Activated CD4-positive, alpha-beta T cell treated with anti-CD3 and anti-CD28 coated beads, Interleukin-2, amount 50 U/mL, for 24 hours (primary cell): ENCODE data around the gene MVD.
A peak's percentile ranks its signal among the peaks of the same experiment; 100 is the strongest.

ENCODE experiments used
- DNase-seq, 2 donors: peaks; one replicate each; pipeline ENCODE4 v3.0.0-alpha.2; 2020; ENCODE audit warnings: low read depth in 1 of 2, low spot score in 1 of 2

Gene MVD

DNA sequence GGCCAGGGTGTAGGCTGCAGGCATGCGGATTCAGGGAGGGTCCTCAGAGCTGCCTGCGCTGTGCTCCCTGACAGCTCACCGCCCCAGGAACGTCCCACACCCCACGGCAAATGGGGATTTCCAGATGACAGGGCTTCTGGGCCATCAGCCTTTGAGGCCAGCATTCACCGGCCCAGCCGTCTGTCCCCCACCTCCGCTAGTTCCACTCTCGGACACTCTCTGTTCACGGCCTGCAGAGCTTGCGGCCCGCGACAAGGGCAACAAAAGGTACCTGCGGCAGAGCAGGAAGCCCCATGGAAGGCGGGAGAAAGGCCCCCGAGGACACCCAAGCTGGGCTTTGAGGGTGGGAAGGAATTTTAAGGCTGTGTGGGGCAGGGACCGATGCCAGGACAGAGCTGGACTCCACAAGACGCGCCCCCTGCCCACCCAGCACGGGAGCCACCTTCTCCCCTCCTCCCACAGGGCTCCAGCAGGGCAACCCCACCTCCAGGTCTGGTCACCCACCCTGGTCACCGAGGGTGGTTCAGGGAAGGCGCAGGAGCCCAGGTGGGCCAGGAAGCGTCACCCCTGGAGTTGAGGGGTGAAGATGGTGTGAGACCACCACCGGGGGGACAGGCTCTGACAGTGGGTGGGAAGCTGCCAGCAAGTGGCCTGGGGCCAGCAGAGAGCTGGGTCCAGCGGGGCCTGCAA lies 6.5 kb downstream of the MVD start:
- DNase-seq = no peak

DNA sequence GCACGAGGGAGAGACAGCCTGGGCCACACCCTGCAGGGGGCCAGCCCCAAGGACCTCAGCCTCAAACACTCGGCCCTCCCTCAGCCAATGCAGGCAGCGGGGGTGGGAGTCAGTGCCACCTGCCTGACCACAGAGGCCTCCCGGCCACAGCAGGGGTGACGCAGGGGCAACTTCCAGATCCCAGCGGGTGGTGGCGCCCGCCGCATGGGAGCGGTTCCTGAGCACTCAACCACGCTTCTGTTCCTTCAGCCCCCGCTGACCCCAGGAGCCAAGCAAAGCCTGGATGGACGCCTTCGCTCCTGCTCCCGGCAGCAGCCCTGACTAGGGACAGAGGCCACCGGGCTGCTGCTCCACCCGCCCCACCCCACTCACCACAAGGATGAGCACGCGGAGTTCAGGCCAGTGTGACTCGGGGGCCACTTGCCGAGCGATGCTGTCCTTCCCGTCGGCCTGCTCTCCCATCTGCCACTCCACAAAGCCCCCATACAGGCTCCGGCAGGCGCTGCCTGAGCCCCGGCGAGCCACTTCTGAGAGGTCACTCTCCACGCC lies 7.1 kb downstream of the MVD start:
- DNase-seq = no peak

DNA sequence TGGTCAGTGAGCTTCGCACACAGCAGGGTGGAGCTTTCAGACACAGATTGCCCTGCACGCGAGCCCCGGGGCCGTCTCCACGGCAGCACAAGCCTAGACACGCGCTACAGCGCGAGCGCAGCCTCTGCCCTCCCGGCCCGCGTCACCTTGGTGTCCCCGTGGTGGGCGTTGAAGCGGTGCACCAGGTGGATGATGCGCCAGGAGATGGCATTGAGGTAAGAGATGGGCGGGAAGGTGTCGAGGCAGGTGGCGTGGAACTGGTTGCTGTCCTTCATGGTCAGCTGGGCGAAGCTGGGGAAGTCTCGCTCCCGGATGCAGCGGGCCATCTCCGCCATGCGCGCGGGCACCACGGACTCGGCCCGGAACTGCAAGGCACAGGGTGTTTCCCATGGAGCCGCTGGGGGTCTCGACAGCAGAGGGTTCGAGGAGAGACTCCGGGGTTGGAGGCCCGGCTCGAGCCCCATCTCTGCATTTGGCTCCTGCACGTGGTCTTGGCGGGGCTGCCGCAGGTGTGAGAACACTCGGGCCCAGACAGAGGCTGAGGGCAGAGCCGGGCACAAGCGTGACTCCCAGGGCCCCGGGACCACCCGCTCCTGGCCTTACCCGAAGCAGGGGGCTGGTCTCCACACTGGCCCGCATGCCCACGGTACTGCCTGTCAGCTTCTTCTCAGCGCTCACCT lies 7.7 kb downstream of the MVD start:
- DNase-seq = no peak

DNA sequence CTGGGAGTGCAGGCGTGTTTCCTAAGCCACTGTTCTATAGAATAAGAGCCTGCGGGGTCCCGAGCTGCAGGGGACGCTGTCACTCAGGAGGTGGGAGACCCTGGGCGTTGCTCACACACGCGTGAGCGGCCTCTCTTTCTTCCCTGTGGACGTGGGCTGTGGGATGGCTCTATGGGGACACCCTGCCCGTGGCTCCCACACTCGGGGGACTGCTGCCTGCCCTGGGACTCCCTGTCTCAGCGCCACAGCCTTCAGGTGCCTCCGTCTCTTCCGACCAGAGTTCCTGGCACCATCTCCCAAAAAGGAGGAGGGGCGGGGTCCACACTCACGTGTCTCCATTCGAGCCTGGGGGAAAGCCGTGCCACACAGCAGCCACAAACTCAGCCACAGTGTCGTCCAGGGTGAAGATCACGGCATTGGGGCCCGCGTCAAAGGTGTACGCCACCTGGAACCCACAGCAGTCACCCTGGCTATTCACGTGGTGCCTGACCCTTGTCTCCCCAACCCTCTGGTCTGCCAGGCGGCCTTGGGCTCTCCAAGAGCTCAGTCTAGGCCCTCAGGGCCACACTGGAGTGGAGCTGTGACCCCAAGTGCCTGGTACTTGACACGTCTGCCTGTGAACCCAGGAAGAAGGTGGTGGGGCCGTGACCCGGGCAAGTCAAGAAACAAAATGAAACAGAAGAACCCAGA lies 8.4 kb downstream of the MVD start:
- no peak for DNase-seq

DNA sequence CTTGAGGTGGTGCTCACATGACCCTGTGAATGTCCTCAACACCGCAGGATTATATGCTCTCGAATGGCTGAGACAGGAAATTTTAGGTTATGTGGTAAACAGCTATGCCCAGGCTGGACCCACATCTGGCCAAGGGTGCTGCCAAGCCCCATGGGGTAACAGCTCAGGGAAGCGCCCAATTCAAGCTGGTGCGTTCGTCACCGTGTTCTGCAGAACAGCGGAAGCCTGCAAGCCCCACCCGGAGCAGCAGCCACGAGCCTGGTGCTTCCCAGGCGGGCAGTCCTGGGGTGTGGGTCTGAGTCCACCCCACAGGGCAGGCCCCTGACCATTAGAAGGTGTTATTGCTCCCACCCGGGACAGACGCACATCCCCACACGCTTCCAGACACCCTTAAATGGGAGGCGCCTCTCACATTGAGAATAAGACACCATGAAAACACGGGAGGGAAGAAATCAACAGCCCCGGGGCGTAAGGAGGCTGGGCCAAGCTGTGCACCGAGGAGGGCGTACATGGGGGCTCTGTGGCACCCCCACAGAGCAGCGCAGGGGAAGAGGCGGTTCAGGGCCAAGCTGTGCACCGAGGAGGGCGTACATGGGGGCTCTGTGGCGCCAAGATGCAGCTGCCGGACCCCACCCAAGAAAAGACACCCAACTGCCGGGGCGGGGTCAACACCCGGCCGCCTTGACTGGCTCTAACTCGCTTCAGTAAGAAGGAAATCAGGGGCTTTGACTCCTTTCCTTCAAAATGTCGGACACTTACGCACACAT lies 9.1 kb downstream of the MVD start:
- no peak for DNase-seq

DNA sequence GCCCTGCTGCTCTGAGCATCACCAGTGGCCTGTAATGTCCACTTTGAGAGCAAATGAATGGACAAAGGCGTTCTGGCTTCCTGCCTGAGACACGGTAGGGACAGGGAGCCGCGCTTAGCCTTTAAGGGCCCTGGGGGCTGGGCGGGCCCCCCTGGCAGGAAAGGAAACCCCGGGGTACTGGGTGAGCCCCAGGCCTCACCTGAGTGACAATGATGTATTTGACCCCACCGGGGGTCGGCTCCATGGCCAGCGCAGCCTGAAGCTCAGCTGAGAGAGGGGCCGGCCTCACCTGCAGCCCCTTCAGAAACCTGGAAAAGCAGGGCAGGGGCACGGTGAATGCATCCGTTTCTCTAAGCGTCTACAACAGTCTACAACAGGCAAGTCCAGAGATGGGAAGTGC lies 9.8 kb downstream of the MVD start:
- no peak for DNase-seq

DNA sequence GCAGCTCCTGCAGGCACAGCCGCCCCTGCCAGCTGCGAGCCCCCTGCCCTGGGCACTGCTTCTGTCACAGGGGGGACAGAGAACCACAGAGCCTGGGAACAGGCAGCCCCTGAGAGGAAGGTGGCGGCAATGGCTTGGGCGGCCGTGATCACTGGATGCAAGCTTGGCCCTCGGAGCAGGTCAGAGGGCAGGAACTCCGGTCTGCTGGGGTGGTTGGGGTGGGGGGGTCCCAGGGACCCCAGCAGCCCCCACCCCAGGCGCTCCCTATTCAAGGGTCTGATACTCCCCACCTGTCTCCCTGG lies 10.2 kb downstream of the MVD start:
- no peak for DNase-seq

DNA sequence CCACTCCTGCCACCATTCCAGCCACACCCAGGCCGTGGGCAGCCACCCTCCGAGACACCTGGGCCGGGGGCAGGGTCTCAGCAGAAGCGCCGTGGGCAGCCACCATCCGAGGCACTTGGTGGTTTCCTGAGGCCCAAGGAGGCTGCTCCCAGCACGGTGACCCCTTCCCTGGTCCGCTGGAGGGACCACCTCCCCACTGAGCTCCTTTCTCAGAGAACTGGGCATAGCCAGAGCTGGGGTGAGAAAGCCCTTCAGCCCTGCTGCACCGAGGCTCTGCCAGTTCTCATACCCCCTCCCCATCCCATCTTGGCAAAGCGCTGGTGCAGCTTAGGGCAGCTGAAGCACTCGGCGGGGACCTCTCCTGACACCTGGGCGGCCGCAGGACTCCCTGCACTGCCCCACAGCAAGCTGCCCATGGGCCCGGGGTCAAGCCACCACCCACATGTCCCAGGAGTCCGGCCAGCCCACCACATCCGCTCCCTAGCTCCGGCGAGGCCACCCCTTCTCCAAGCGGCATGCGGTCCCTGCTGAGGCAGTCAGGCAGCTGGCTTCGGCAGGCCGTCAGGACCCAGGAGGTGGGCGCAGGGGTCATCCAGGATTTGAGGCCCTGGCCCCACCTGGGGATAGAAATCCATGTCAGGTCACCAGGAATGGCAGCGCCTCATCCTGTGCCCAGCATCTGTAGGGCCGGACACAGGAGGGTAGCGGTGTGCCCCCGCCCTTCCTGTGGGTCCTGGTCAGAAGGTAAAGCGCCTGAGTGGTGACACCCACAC lies 10.7 kb downstream of the MVD start:
- no peak for DNase-seq

DNA sequence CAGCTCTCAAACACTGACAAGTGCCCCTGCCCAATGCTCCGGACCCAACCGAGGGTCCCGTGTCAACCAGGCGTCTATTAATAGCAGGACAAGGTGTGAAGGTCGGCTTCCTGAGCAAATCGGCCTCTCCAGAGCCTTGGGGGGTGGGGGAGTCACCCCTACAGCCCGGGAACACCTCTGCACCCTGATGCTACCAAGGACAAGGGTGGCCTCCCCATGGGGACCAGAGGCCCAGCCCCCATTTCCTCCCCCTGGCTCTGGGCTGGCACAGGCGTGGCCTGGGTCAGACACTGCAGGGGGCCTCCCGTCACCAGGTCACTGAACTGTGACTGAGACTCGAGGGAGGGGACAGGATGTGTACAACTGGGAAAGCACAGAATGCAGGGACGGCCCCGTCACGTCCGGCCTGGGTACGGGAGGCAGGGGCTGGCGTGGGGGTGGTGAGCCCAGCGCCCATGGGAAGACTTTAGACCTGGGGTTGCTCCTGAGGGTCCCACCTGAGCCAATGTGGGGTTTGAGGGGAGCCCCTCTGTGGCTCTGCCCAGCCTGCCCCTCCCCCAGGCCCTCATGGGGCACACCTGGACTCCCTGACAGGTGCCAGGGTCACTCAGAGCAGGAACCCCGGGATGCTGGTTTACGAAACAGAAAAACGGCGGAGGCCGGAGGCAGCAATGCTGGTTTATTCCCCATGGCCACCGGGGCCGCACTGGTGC lies 11.5 kb downstream of the MVD start:
- DNase-seq = peak; percentile 52 to 69

DNA sequence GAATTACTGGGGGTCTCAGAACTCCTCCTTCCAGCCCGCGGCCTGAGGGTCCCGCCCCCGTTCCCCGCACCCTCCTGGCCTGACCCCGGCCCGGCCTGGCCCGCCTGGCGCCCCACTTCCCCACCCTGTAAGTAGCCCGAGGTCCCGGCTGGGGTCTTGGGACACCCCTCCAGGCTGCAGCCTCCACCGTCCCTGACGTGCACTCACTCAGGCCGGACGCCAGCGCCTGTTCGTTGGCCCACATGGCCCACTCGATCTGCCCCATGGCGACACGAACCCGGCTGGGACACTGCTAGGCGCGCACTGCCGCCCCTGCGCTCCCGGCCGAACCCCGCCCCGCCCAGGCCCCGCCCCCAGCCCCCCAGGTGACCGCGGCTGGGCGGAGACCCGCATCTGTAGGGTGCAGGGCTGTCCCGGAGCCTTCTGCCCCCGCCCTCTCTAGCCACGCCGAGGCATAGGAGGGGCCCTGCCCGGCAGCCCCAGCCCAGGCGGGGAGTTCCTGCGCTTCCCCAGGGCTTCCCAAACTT lies 12.1 kb downstream of the MVD start, which contains the start of gene CYBA:
Gene CYBA (minus strand): TSS at position 305 of the 527 bp plus-strand sequence. CDS start 40 bp downstream, at position 265.
- DNase-seq = peak; percentile 56 to 65

DNA sequence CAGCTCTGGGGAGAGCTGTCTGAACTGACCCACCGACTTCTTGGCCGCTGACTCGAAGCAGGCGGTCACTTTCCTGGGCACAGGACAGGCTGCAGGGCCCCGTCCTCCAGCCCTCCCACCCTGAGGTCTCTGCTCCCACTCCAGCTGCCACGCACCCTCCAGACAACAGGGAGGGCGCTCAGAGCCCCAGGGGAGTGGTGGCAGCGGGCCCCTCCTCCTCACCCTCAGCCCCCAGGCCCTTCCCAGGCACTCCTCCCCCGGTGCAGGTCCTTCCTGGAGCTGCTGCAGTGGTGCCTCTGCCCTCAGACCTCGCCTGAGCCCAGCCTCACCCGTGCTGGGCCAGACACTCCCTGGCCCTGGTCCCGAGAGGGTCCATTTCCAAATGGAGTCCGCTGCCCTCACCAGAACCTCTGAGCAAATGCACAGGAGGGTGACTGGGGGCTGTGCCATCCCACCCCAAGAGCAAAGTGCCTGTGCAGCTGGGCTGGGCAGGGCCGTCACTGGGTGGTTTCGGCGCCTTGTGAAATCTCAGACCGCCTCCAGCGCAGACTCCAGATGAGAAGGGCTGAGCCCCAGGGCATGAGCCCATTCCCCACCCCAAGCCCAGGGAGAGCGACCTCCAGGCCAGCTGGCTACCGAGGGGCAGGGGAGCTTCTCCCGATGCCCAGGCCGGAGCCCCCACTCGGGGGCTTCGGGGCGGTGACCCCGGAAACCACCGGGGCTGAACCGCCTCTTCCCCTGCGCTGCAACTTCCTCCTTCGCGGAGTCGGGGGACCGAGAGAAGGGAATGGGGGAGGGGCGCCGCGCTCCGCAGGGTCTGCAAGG lies 12.8 kb downstream of the MVD start:
- DNase-seq = no peak

DNA sequence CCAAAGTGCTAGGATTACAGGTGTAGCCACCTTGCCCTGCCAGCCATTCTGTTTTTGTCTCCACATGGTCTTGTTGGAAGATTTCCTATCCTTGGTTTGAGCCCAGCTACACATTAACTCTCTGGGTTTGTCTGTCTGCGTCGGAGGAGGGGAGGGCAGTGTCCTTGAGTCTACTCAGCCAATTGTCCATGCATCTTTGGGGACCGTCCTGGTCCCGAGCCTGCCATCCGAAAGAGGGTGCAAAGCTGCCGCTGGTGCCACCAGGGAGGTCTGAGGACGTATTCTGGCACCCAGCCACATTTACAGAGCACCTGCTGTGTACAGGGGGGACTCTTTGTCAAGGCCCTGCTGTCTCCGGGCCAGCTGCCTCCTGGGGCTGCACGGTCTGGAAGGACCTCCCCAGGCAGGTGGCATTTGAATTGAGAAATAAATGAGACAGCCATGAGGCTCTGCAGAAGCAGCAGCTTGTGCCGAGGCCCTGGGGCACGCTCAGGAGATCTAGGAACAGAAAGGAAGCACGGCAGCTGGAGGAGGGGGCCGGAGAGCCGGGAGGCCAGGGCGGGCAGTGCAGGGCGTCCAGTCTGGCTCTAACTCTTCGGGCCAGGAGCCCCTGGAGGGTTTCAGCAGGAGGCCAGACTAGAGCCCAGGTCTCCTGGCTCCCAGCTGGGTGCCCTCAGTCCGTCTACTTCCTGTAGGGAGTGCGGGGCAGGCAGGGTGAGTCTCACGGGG lies 13.5 kb downstream of the MVD start:
- no peak for DNase-seq

DNA sequence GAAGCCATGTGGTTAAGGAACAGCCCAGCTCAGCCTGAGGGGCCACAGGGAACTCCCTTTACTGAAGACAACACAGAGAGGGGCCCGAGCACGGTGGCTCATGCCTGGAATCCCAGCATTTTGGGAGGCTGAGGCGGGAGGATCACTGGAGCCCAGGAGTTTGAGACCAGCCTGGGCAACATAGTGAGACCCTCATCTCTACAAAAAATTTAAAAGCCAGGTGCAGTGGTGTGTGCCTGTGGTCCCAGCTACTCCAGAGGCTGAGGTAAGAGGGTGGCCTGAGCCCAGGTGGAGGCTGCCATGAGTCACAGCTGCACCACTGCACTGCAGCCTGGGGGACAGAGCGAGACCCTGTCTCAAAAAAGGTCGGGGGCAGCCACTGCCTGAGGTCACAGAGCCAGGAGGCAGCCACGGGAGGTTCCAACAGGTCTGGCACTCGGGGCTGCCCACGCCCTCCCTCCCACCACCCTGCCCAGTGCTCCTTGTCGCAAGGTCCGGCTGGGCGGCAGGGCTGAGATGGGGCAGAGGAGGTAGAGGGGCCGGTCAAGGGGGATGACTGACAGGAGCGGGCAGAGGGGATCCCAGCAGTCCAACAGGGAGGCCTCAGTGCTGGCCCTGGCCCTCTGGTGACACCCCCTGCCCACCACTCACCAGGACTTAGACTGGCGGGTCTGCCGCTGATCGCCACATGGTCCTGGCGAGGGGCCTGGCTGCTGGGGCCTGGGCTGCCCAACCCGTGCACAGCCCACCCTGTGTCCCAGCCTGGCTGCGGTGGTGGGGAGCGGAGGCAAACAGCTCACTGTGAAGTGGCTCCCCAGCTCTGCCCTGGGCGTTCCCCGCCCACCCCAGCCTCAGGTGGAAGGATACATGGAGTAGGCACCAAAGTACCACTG lies 15.5 kb downstream of the MVD start:
- no peak for DNase-seq

DNA sequence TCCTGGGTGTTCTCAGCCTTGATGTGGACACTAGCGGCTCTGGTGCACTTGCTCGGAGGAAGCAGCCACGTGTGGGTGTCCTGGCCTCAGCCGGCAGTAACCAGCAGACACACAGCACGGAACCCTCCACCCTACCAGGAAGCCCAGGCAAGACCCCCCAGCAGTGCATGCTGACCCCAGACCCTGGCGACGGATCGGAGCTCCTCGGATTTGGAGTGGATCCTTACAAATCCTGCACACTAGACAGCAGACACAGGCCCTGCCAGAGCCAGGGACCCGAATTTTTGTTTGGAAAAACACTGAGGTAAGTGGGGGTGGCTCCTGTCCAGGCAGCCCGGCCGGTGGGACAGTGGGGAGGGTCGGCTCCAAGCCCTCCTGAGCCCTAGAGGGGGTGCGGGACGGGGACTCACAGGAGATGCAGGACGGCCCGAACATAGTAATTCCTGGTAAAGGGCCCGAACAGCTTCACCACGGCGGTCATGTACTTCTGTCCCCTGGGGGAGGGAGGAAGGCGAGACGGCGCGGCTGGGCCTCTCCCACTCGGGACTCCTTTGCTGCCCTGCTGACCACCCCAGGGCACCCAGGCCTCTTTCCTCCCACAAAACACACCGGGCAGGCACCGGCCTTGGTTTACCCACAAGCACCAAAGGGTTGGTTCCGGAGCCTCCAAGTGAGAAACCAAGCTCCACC lies 16.4 kb downstream of the MVD start:
- DNase-seq = no peak

DNA sequence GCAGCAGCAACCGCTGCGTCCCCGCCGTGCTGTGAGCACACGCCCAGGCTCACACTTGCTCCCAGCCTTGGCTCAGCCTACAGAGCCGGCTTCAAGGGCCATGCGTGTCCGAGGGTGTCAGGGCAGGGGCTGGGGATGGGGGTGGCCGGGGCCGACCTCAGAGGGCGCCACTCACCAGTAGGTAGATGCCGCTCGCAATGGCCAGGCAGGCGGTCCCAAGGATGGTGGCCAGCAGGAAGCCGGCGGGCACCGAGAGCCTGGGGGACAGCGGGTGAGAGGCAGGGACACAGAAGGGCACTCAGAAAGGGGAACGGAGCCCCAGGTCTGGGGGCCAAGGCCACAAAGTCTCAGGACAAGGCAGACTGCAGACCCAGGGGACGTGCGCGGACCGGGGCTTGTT lies 16.9 kb downstream of the MVD start:
- no peak for DNase-seq

DNA sequence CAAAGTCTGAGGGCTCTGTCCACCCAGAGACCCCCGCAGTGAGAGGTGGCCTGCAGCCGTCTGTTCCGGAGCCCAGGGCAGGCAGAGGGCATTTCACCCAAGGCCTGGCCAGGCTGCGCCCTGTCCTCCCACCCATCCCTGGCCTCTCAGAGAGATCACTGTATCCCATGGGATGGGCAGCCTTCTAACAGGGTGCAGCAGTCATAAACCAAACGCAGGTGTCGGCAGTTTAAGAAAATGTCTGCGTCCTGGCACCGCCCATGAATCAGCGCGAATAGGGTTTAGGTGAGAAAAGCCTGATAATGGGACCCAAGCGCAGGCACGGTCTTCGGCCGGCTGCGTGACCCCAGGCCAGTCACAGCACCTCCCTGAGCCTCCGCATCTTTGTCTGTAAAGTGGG lies 17.4 kb downstream of the MVD start:
- DNase-seq = no peak

DNA sequence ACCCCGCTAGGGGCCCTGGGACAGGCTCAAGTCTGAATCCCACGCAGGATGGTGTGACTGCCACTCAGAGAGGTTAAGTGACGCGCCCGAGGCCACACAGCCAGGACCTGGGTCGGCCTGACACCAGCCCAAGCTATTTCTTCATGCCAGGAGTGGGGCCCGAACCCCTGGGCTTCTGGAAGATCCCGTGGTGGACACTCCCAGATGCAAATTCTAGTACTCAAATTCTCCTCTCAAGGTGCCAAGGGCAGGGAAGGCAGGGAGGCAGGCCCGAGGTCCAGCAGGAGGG lies 19.3 kb downstream of the MVD start:
- DNase-seq = no peak
